Dendritic cell treated with granulocyte-macrophage colony-stimulating factor and Interleukin-4, amounts not matched to agents 40 ng/mL and 50 ng/mL, for 4 days (primary cell): Measurements from ENCODE around the gene CARD9.

Source experiments
- H3K27ac Mint-ChIP-seq: one replicate; pipeline ENCODE4 v1.8.0; 2022; ENCODE audit warnings: mild to moderate bottlenecking, mixed read lengths
- H3K27me3 Mint-ChIP-seq: one replicate; pipeline ENCODE4 v1.8.0; 2022; ENCODE audit warnings: mild to moderate bottlenecking, mixed read lengths
- H3K36me3 Mint-ChIP-seq: one replicate; pipeline ENCODE4 v1.8.0; 2022; ENCODE audit warnings: low read depth, mixed read lengths
- H3K4me1 Mint-ChIP-seq: one replicate; pipeline ENCODE4 v1.8.0; 2022; ENCODE audit warnings: low read depth, mixed read lengths
- H3K4me3 Mint-ChIP-seq: one replicate; pipeline ENCODE4 v1.8.0; 2022; ENCODE audit warnings: mild to moderate bottlenecking, moderate library complexity, mixed read lengths
- H3K9me3 Mint-ChIP-seq: one replicate; pipeline ENCODE4 v1.8.0; 2022; ENCODE audit warnings: mixed read lengths
- intact Hi-C: fragments of 100-400 bp; cut with micrococcal nuclease; formaldehyde crosslinking; loops from one replicate; pipeline ENCODE4 v1.15.0; 2022

CARD9 gene

DNA sequence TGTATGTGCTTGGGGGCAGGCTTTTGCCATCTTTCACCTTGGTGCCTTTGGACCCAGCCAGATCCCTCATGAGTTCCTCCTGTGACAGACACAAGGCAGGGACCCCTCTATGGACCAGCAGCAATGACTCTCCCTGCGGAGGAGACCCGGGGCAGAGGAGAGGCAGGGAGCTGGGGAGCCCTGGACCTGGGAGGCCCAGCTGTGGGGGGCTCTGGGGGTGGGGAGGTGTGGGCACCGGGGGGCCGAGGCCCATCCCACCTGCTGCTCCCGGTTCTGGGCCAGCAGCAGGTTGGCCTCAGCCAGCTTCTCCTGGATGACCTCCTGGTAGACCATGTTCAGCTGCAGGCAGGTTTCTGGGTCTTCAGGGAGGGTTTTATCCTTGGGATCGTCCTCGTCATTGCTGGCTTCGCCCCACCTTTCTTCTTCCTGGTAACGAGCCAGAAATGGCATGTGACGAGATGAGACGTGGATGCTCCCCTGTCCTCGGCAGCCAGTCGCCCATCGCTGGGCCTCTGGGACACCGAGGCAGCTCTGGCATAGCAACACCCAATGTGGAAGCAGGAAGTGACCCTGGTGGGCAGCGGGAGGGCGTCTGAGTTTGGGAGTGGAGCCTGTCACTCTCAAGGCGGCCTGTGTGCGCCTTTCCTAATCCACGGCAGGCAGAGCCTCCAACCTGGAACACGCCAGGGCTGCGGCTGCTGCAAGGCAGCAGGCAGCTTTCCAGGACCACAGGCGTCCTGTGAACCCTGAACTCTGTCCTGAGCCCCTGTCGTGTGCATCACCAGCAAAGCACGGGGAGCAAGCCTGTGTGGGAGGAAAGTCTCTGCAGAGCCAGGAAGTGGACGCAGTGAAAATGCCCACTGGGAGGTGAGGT is 22.1 kb upstream of the CARD9 start:
- intact Hi-C loops: no loop called here
- Mint-ChIP-seq H3K27ac (no peak overlapping the region), H3K9me3 (no peaks in the 10 kb centered on the region), H3K27me3 (no peaks in the 10 kb centered on the region), H3K36me3 (peaks cover 83% of the 10 kb centered on the region), H3K4me1 (peaks cover 18% of the 10 kb centered on the region), H3K4me3 (no peak overlapping the region)

DNA sequence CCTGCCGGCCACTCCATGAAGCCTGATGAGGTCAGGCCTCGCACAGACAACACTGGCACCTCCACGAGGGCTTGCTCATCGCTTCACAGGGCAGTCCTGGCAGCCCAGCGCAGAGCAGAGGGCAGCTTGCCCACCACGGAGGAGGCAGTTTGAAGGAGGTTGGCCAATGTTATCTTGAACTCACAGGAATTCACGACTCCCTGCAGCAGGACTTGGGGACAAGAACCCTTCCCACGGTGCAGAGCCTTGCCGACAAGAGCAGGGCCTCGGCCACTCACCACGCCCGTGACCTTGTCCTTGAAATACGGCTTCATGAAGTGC is 21.5 kb upstream of the CARD9 start:
- H3K4me1 Mint-ChIP-seq: peaks cover 15% of the 10 kb centered on the region
- intact Hi-C loops: no loop called here
- no peak overlapping the region for H3K4me3 Mint-ChIP-seq
- no peaks in the 10 kb centered on the region for H3K27me3 Mint-ChIP-seq
- no peaks in the 10 kb centered on the region for H3K9me3 Mint-ChIP-seq
- H3K27ac Mint-ChIP-seq: no peak overlapping the region
- H3K36me3 Mint-ChIP-seq: peaks cover 89% of the 10 kb centered on the region

DNA sequence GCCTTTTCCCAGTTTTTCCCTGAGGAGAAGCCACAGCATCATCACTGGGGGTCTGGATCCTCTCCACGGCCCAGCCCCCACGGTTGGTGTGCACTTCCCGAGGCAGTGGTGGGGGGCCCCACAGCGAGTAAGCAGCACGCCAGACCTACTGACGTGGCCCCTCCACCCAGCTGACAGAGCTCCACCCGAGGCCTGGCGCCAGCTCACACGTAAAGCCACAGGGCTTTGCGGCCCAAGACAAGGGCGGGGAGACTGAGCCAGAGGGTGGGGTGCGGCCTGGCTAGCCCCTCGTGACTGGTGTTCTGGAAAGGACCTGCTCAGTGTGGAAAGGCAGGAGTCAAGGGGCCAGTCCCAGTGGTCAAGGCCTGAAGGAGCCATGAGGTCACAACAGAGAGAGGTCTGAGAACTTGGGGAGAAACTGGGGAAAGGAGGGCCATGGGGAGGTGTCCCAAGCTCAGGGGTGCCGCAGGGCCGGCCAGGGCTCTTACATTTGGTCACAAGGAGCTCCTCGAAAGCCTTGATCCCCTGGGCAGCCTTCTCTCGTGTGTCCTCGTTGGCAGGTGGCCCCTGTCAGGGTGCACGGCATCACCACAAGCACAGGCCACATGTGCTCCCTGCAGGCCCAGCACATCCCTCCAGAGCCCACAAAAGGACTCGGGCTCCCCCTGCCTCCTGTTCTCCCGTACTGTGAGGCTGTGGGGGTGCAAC is 21.0 kb upstream of the CARD9 start:
- Mint-ChIP-seq H3K4me1 (peaks cover 19% of the 10 kb centered on the region), H3K36me3 (peaks cover 95% of the 10 kb centered on the region)
- intact Hi-C loops: no loop called here

DNA sequence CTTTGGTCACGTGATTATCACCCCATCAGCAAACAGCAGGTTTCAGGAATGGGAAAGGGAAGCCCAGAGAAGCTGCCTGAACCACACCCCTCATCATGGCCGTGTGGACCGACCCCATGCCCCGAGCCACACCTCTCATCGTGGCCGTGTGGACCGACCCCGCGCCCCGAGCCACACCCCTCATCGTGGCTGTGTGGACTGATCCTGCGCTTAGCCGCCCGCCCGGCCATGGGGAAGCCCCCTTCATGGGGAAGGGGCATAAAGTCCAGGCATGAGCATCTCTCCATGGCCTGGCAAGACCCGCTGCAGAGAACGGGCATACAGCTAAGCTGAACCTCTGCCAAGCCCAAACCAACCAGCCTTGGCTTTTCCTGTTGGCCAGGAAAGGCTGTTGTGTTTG is 20.1 kb upstream of the CARD9 start:
- no peak overlapping the region for H3K4me3 Mint-ChIP-seq
- peaks cover 13% of the 10 kb centered on the region for H3K4me1 Mint-ChIP-seq
- no peak overlapping the region for H3K27ac Mint-ChIP-seq
- intact Hi-C loops: no loop called here
- peaks cover 100% of the 10 kb centered on the region for H3K36me3 Mint-ChIP-seq
- H3K27me3 Mint-ChIP-seq: no peaks in the 10 kb centered on the region
- no peaks in the 10 kb centered on the region for H3K9me3 Mint-ChIP-seq

More for the DNA sequence above, 21.0 kb upstream of the CARD9 start:
- H3K27me3 Mint-ChIP-seq: no peaks in the 10 kb centered on the region
- H3K9me3 Mint-ChIP-seq: no peaks in the 10 kb centered on the region
- H3K27ac Mint-ChIP-seq: no peak overlapping the region
- H3K4me3 Mint-ChIP-seq: no peak overlapping the region

DNA sequence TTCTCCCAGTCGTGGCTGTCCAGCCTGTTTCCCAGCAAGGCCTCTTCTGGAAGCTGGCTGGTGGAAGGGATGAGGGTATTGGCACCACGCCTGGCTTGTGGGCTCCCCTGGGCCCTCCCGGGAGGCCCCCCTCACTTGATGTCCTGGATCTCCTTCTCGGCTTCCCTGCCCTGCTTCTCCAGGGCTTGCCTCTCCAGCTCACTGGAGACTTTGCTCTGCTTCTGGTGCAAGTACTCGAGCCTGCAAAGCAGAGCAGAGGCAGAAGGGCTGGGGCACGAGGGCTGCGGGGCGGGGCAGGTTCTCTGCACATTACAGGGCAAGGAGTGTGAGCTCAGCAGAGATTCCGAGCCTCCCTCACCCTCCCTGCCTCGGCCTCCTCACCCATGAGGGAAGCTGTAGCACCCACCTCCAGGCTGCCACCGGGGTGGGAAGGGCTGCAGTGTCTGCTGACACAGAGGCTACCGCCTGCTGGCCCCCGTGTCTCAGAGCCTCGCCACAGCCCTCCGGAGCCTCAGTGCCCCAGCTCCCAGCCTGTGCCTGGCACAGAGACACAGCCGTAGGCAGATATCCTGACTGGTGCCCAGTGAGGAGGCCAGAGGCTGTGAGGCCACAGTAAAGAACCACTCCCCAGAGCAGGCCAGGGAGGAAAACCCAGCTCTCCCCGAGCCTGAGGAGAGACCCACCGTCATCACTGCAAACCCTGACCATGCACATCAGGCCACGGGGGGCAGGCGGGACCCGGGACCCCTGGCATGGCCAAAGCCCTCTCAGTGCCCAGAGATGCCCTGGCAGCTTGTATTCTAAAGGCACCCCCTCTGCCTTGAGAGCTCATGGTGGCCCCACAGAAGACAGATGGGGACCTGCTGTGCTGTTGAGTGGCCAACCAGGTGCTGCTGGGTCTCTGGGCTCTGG is 19.3 kb upstream of the CARD9 start:
- intact Hi-C loops: no loop called here
- no peaks in the 10 kb centered on the region for H3K27me3 Mint-ChIP-seq
- H3K9me3 Mint-ChIP-seq: no peaks in the 10 kb centered on the region
- H3K36me3 Mint-ChIP-seq: peaks cover 100% of the 10 kb centered on the region
- no peak overlapping the region for H3K4me3 Mint-ChIP-seq
- no peak overlapping the region for H3K27ac Mint-ChIP-seq
- peaks cover 8% of the 10 kb centered on the region for H3K4me1 Mint-ChIP-seq

DNA sequence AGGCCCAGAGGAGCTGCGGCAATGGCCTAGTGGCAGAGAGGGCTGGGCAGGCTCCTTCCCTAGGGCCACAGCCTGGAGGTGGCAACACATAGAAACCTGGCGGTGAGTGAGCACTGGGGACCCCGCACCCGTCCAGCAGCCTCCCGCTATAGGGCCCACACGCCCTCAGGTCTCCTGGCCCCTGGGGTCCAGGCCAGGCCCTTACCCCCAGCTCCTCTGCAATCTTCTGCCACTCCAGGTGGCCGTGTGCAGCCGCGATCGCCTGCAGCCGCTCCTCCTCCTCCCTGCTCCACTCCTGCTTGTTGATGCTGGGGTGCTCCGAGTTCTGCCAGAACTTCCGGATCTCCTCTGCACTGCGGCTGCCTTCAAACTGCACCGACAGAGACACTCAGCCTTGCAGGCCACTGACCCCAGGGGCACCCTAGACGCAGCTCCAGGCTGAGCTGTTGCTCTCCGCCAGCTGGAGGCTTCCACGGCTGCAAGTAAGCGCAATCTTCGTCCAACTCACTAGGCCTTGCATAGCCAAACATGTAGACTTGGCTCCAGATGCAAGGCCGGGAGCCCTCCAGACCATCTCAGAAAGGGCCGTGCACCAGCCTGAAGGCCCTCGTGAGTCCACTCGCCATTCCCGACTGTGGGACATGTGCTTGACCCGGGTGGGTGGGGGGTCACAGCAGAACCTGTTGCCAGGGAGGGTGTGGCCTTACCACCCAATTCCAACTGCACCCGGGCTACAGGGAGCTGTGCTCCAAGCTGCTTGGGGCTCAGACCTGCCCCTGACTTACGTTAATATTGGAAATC is 18.5 kb upstream of the CARD9 start:
- Mint-ChIP-seq H3K4me3 (no peak overlapping the region), H3K27me3 (no peaks in the 10 kb centered on the region), H3K36me3 (peaks cover 100% of the 10 kb centered on the region), H3K27ac (no peak overlapping the region), H3K4me1 (peaks cover 8% of the 10 kb centered on the region), H3K9me3 (no peaks in the 10 kb centered on the region)
- intact Hi-C loops: no loop called here

DNA sequence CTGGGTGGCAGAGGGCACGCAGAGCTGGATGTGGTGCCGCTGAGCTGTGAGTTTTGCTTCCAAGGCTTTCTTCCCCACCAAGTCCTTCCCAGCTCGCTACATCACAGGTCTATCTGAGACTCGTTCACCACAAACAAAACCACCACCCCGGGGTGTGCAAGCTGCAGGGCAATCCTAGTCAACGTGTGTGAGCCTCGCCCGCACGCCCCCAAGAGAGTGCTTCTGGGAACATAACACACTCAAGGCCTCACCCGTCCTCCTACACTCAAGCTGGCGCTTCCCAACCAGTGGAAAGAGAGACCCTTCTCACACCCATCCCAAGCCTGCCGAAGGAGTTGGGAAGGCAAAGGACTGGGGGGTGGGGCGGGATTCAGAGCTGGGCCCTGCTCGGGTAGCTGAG is 15.9 kb upstream of the CARD9 start:
- H3K9me3 Mint-ChIP-seq: no peaks in the 10 kb centered on the region
- H3K36me3 Mint-ChIP-seq: peaks cover 100% of the 10 kb centered on the region
- H3K27ac Mint-ChIP-seq: no peak overlapping the region
- H3K27me3 Mint-ChIP-seq: no peaks in the 10 kb centered on the region
- H3K4me1 Mint-ChIP-seq: peaks cover 24% of the 10 kb centered on the region
- intact Hi-C loops: no loop called here
- no peak overlapping the region for H3K4me3 Mint-ChIP-seq

DNA sequence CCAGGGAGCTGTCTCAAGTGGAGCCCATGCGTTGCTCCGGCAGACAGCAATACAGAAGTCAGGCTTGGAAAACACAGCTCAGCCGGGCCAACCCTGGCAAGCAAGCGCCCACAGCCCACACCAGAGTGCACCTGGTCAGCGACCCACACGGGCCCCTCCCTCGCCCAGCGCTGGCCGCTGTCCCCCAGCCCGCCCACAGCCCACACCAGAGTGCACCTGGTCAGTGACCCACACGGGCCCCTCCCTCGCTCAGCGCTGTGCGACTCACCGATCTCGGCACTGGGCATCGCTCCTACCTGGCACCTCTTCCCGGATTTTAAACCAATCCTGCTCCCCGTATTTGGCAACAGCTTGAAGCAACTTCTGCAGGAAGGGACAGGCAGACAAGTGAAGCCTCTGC is 13.7 kb upstream of the CARD9 start:
- H3K4me3 Mint-ChIP-seq: no peak overlapping the region
- H3K36me3 Mint-ChIP-seq: peaks cover 100% of the 10 kb centered on the region
- peaks cover 24% of the 10 kb centered on the region for H3K4me1 Mint-ChIP-seq
- intact Hi-C loops: no loop called here
- H3K9me3 Mint-ChIP-seq: no peaks in the 10 kb centered on the region
- no peak overlapping the region for H3K27ac Mint-ChIP-seq
- no peaks in the 10 kb centered on the region for H3K27me3 Mint-ChIP-seq

DNA sequence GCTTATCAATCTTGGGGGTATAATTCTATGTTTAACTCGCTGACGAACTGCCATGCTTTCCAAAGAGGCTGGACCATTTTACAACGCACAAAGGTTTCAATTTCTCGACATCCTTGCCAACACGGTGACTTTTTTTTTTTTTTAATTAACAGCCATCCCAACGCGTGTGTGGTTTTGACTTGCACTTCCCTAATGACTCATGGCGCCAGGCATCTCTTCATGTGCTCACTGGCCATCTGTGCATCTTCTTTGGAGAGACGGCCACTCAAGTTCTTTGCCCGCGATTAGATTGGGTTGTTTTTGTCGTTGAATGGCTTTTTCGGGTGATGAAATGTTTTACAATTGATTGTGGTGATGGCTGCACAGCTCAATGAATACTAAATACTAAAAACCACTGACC is 12.5 kb upstream of the CARD9 start:
- Mint-ChIP-seq H3K4me1 (peaks cover 24% of the 10 kb centered on the region), H3K36me3 (peaks cover 100% of the 10 kb centered on the region), H3K27me3 (no peaks in the 10 kb centered on the region), H3K27ac (peak overlapping the region; percentile 39), H3K9me3 (no peaks in the 10 kb centered on the region), H3K4me3 (peak overlapping the region; percentile 32)
- intact Hi-C loops: no loop called here

DNA sequence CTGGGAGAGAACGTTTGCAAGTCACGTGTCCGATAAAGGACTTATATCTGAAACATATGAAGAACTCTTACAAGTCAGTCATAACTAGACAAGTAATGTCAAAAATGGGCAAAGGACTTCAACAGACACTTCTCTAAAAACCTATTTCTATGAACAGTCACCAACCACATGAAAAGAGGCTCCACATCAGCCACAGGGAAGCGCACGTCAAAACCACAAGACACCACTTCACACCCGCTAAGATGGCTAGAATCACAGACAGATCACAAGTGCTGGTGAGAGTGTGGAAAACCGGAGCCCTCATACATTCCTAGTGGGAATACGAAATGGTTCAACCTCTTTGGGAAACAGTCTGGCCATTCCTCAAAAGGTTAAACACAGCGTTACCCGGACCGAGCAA is 11.5 kb upstream of the CARD9 start:
- H3K27me3 Mint-ChIP-seq: no peaks in the 10 kb centered on the region
- H3K36me3 Mint-ChIP-seq: peaks cover 100% of the 10 kb centered on the region
- no peak overlapping the region for H3K27ac Mint-ChIP-seq
- peaks cover 24% of the 10 kb centered on the region for H3K4me1 Mint-ChIP-seq
- H3K9me3 Mint-ChIP-seq: no peaks in the 10 kb centered on the region
- no peak overlapping the region for H3K4me3 Mint-ChIP-seq
- intact Hi-C loops: no loop called here

DNA sequence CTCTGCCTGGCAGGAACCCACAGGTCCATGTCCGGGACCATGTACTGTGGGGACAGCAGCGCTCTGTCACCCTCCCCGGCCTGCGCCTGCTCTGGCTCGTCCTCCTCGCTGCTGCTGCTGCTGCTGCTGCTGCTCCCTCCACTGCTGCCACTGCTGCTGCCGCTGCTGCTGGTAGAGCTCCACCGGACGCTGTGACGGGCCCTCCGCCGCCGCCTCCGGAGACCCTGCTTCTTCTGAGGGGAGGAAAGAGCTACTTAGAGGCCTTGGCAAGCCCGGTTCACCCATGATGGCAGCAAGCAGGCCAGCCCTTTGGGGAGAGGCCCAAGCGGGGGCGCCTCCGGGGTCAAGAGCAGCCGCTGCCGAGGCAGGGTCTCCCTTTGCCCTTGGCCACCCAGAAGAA is 10.0 kb upstream of the CARD9 start:
- no peaks in the 10 kb centered on the region for H3K9me3 Mint-ChIP-seq
- no peaks in the 10 kb centered on the region for H3K27me3 Mint-ChIP-seq
- peak overlapping the region; percentile 28 for H3K27ac Mint-ChIP-seq
- no peak overlapping the region for H3K4me3 Mint-ChIP-seq
- H3K36me3 Mint-ChIP-seq: peaks cover 100% of the 10 kb centered on the region
- peaks cover 16% of the 10 kb centered on the region for H3K4me1 Mint-ChIP-seq
- intact Hi-C loops: no loop called here

DNA sequence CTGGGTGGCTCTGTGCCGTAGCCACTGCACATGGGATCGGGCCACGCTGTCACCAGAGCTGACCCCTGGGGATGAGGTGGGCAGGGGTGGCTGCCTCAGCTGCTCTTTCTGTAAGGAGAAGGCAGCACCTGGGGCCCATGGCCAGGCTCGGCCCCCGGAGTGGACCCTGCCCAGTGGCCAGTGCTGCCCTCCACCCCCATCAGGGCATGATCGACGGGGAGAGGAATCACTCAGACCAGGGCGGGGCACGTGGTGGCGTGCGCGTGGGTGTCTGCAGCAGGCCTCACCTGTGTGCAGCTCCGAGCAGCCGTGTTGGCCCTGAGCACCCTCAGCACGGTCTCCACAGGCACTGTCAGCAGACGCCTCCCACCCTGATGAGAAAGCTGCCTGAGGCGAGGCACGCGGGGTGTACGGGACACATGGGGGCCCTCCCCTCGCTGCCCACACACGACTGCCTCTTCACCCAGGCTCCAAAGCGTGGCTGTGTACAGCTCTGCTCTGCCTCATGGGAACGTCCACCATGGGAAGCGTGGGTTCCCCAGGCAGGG is 8.6 kb upstream of the CARD9 start:
- Mint-ChIP-seq H3K27me3 (no peaks in the 10 kb centered on the region), H3K4me1 (peaks cover 22% of the 10 kb centered on the region), H3K4me3 (no peak overlapping the region), H3K9me3 (no peaks in the 10 kb centered on the region), H3K27ac (no peak overlapping the region), H3K36me3 (peaks cover 93% of the 10 kb centered on the region)
- intact Hi-C loops: no loop called here

DNA sequence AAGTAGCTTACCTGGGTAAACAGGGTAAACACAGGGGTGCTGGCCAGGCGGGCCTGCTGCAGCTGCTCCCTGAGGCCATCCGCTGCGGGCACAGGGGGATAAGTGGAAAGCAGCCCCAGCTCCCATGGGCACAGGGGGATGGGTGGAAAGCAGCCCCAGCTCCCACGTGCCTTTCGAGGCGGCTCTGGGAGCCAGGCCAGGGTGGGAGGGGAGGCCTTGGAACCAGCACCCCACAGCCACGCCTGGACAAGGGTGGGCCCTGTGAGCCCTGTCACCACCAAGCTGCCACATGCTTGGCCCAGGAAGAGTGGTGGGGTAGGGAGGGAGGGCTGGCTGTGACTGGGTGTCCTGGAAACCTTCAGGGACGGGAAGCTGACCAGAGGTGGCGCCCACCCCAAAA is 7.8 kb upstream of the CARD9 start:
- intact Hi-C loops: no loop called here
- Mint-ChIP-seq H3K27ac (no peak overlapping the region), H3K4me3 (no peak overlapping the region), H3K4me1 (peaks cover 29% of the 10 kb centered on the region), H3K36me3 (peaks cover 85% of the 10 kb centered on the region), H3K27me3 (no peaks in the 10 kb centered on the region), H3K9me3 (no peaks in the 10 kb centered on the region)
